ENCODE measurements around the gene PLCB1.
"Not testable (repeated sequence)": the region's sequence is repeated elsewhere in the genome, so short reads cannot be mapped to it uniquely, and the experiment has no call there.

DNA sequence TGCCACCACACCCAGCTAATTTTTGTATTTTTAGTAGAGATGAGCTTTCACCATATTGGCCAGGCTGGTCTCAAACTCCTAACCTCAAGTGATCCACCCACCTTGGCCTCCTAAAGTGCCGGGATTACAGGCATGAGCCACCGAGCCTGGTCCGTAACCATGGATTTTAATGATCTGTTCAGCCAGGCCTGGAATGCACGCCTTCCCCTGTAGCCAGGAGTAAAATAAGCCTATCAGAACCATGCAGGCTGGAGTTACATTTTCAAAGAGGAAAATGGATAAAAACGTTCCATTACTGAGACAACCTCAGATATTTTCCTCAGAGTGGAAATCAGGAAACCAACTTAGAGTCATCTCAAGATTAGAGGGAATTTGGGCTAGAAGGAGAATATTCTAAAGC lies 304.9 kb downstream of the PLCB1 start:
- TF ChIP-seq, protein P1, sequence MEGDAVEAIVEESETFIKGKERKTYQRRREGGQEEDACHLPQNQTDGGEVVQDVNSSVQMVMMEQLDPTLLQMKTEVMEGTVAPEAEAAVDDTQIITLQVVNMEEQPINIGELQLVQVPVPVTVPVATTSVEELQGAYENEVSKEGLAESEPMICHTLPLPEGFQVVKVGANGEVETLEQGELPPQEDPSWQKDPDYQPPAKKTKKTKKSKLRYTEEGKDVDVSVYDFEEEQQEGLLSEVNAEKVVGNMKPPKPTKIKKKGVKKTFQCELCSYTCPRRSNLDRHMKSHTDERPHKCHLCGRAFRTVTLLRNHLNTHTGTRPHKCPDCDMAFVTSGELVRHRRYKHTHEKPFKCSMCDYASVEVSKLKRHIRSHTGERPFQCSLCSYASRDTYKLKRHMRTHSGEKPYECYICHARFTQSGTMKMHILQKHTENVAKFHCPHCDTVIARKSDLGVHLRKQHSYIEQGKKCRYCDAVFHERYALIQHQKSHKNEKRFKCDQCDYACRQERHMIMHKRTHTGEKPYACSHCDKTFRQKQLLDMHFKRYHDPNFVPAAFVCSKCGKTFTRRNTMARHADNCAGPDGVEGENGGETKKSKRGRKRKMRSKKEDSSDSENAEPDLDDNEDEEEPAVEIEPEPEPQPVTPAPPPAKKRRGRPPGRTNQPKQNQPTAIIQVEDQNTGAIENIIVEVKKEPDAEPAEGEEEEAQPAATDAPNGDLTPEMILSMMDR (IDR thresholded peaks at IDR 0.05; ENCODE audit: insufficient read depth, low read depth, low read length), result not testable (repeated sequence)
- TF ChIP-seq EZH2 (IDR thresholded peaks at IDR 0.05; ENCODE audit: insufficient read depth, low read length), result not testable (repeated sequence)

Measured in astrocyte (in vitro differentiated cells and primary cell).